ENCODE data around the gene CILP2.
A peak's percentile ranks its signal among the peaks of the same experiment; 100 is the strongest.

Gene CILP2

GRCh38 chr19:19506592-19506991 lies 31.5 kb upstream of the CILP2 start:
- no peaks in the 10 kb centered on the region for H3K79me2 ChIP-seq (ENCODE audit: control insufficient read depth, insufficient read depth, low read length, unreplicated experiment)
- no peak overlapping the region for H3K4me3 ChIP-seq (ENCODE audit: low read depth, low read length)
- no peak overlapping the region for H3K27ac ChIP-seq (ENCODE audit: low read depth, low read length)
- no peaks in the 10 kb centered on the region for H3K4me1 ChIP-seq (ENCODE audit: control insufficient read depth, insufficient read depth, low read length, unreplicated experiment)
- no peak overlapping the region for H2AFZ ChIP-seq (ENCODE audit: low read length, unreplicated experiment)
- H3K27me3 ChIP-seq (ENCODE audit: insufficient read depth, low read length): no peaks in the 10 kb centered on the region
- H3K36me3 ChIP-seq (ENCODE audit: insufficient read depth, low read length): no peaks in the 10 kb centered on the region

- H3K4me1 ChIP-seq (ENCODE audit: control insufficient read depth, insufficient read depth, low read length, unreplicated experiment): no peaks in the 10 kb centered on the region
- H3K27me3 ChIP-seq (ENCODE audit: insufficient read depth, low read length): no peaks in the 10 kb centered on the region
- H3K79me2 ChIP-seq (ENCODE audit: control insufficient read depth, insufficient read depth, low read length, unreplicated experiment): no peaks in the 10 kb centered on the region
- no peak overlapping the region for H3K4me3 ChIP-seq (ENCODE audit: low read depth, low read length)
- H3K27ac ChIP-seq (ENCODE audit: low read depth, low read length): no peak overlapping the region
- H2AFZ ChIP-seq (ENCODE audit: low read length, unreplicated experiment): no peak overlapping the region
- H3K36me3 ChIP-seq (ENCODE audit: insufficient read depth, low read length): no peaks in the 10 kb centered on the region
These were observed 30.7 kb upstream of the CILP2 start for GRCh38 chr19:19507354-19507753.

- Histone ChIP-seq H3K79me2 (ENCODE audit: control insufficient read depth, insufficient read depth, low read length, unreplicated experiment) (no peaks in the 10 kb centered on the region), H3K27me3 (ENCODE audit: insufficient read depth, low read length) (no peaks in the 10 kb centered on the region), H2AFZ (ENCODE audit: low read length, unreplicated experiment) (no peak overlapping the region), H3K27ac (ENCODE audit: low read depth, low read length) (no peak overlapping the region), H3K36me3 (ENCODE audit: insufficient read depth, low read length) (no peaks in the 10 kb centered on the region), H3K4me1 (ENCODE audit: control insufficient read depth, insufficient read depth, low read length, unreplicated experiment) (no peaks in the 10 kb centered on the region), H3K4me3 (ENCODE audit: low read depth, low read length) (no peak overlapping the region)
These were observed 29.8 kb upstream of the CILP2 start for GRCh38 chr19:19508217-19508616.

- Histone ChIP-seq H3K4me3 (ENCODE audit: low read depth, low read length) (no peak overlapping the region), H3K4me1 (ENCODE audit: control insufficient read depth, insufficient read depth, low read length, unreplicated experiment) (no peaks in the 10 kb centered on the region), H3K36me3 (ENCODE audit: insufficient read depth, low read length) (no peaks in the 10 kb centered on the region), H3K27me3 (ENCODE audit: insufficient read depth, low read length) (no peaks in the 10 kb centered on the region), H3K27ac (ENCODE audit: low read depth, low read length) (no peak overlapping the region), H2AFZ (ENCODE audit: low read length, unreplicated experiment) (no peak overlapping the region), H3K79me2 (ENCODE audit: control insufficient read depth, insufficient read depth, low read length, unreplicated experiment) (no peaks in the 10 kb centered on the region)
These were observed 27.6 kb upstream of the CILP2 start for GRCh38 chr19:19510432-19510831.

GRCh38 chr19:19513682-19514081 lies 24.4 kb upstream of the CILP2 start:
- H3K4me3 ChIP-seq (ENCODE audit: low read depth, low read length): no peak overlapping the region
- H3K27me3 ChIP-seq (ENCODE audit: insufficient read depth, low read length): no peaks in the 10 kb centered on the region
- no peak overlapping the region for H3K27ac ChIP-seq (ENCODE audit: low read depth, low read length)
- H3K36me3 ChIP-seq (ENCODE audit: insufficient read depth, low read length): no peaks in the 10 kb centered on the region
- H3K79me2 ChIP-seq (ENCODE audit: control insufficient read depth, insufficient read depth, low read length, unreplicated experiment): peaks cover 19% of the 10 kb centered on the region
- no peak overlapping the region for H2AFZ ChIP-seq (ENCODE audit: low read length, unreplicated experiment)
- H3K4me1 ChIP-seq (ENCODE audit: control insufficient read depth, insufficient read depth, low read length, unreplicated experiment): peaks cover 5% of the 10 kb centered on the region

GRCh38 chr19:19514215-19514657 lies 23.8 kb upstream of the CILP2 start:
- Histone ChIP-seq H3K27me3 (ENCODE audit: insufficient read depth, low read length) (no peaks in the 10 kb centered on the region), H3K4me1 (ENCODE audit: control insufficient read depth, insufficient read depth, low read length, unreplicated experiment) (peaks cover 5% of the 10 kb centered on the region), H3K36me3 (ENCODE audit: insufficient read depth, low read length) (no peaks in the 10 kb centered on the region), H2AFZ (ENCODE audit: low read length, unreplicated experiment) (no peak overlapping the region), H3K79me2 (ENCODE audit: control insufficient read depth, insufficient read depth, low read length, unreplicated experiment) (peaks cover 20% of the 10 kb centered on the region), H3K27ac (ENCODE audit: low read depth, low read length) (no peak overlapping the region), H3K4me3 (ENCODE audit: low read depth, low read length) (no peak overlapping the region)

- peaks cover 5% of the 10 kb centered on the region for H3K4me1 ChIP-seq (ENCODE audit: control insufficient read depth, insufficient read depth, low read length, unreplicated experiment)
- H2AFZ ChIP-seq (ENCODE audit: low read length, unreplicated experiment): peak within 1 kb of the TSS; percentile 85
- H3K36me3 ChIP-seq (ENCODE audit: insufficient read depth, low read length): no peaks in the 10 kb centered on the region
- peaks cover 25% of the 10 kb centered on the region for H3K79me2 ChIP-seq (ENCODE audit: control insufficient read depth, insufficient read depth, low read length, unreplicated experiment)
- H3K4me3 ChIP-seq (ENCODE audit: low read depth, low read length): peak within 1 kb of the TSS; percentile 97
- peak within 1 kb of the TSS; percentile 47 for H3K27ac ChIP-seq (ENCODE audit: low read depth, low read length)
- no peaks in the 10 kb centered on the region for H3K27me3 ChIP-seq (ENCODE audit: insufficient read depth, low read length)
These were observed 23.0 kb upstream of the CILP2 start, which contains the start of gene TSSK6 for GRCh38 chr19:19514881-19515641. TSSK6 (minus strand) TSS chr19:19515548; CDS start chr19:19515427, 121 bp downstream.

- no peaks in the 10 kb centered on the region for H3K36me3 ChIP-seq (ENCODE audit: insufficient read depth, low read length)
- H2AFZ ChIP-seq (ENCODE audit: low read length, unreplicated experiment): peak within 1 kb of the TSS; percentile 85
- H3K79me2 ChIP-seq (ENCODE audit: control insufficient read depth, insufficient read depth, low read length, unreplicated experiment): peaks cover 31% of the 10 kb centered on the region
These were observed 22.2 kb upstream of the CILP2 start, which contains the start of gene NDUFA13 for GRCh38 chr19:19515642-19516519. NDUFA13 (plus strand) TSS chr19:19516225; CDS start chr19:19516239, 14 bp downstream.

GRCh38 chr19:19517235-19517619 lies 20.8 kb upstream of the CILP2 start:
- H3K36me3 ChIP-seq (ENCODE audit: insufficient read depth, low read length): no peaks in the 10 kb centered on the region
- no peak overlapping the region for H2AFZ ChIP-seq (ENCODE audit: low read length, unreplicated experiment)
- peaks cover 5% of the 10 kb centered on the region for H3K4me1 ChIP-seq (ENCODE audit: control insufficient read depth, insufficient read depth, low read length, unreplicated experiment)
- no peaks in the 10 kb centered on the region for H3K27me3 ChIP-seq (ENCODE audit: insufficient read depth, low read length)
- H3K4me3 ChIP-seq (ENCODE audit: low read depth, low read length): peak overlapping the region; percentile 97
- peaks cover 38% of the 10 kb centered on the region for H3K79me2 ChIP-seq (ENCODE audit: control insufficient read depth, insufficient read depth, low read length, unreplicated experiment)
- H3K27ac ChIP-seq (ENCODE audit: low read depth, low read length): no peak overlapping the region

More at GRCh38 chr19:19515642-19516519, 22.2 kb upstream of the CILP2 start, which contains the start of gene NDUFA13:
- Histone ChIP-seq H3K4me3 (ENCODE audit: low read depth, low read length) (peak within 1 kb of the TSS; percentile 97), H3K27me3 (ENCODE audit: insufficient read depth, low read length) (no peaks in the 10 kb centered on the region), H3K27ac (ENCODE audit: low read depth, low read length) (peak within 1 kb of the TSS; percentile 47), H3K4me1 (ENCODE audit: control insufficient read depth, insufficient read depth, low read length, unreplicated experiment) (peaks cover 5% of the 10 kb centered on the region)

GRCh38 chr19:19520989-19521388 lies 17.1 kb upstream of the CILP2 start:
- H3K79me2 ChIP-seq (ENCODE audit: control insufficient read depth, insufficient read depth, low read length, unreplicated experiment): peaks cover 50% of the 10 kb centered on the region
- no peaks in the 10 kb centered on the region for H3K27me3 ChIP-seq (ENCODE audit: insufficient read depth, low read length)
- H3K36me3 ChIP-seq (ENCODE audit: insufficient read depth, low read length): no peaks in the 10 kb centered on the region
- no peak overlapping the region for H3K27ac ChIP-seq (ENCODE audit: low read depth, low read length)
- H3K4me3 ChIP-seq (ENCODE audit: low read depth, low read length): no peak overlapping the region
- no peak overlapping the region for H2AFZ ChIP-seq (ENCODE audit: low read length, unreplicated experiment)
- peaks cover 5% of the 10 kb centered on the region for H3K4me1 ChIP-seq (ENCODE audit: control insufficient read depth, insufficient read depth, low read length, unreplicated experiment)
